NCI-H226 (cell line): ENCODE data around the gene DHX32.
A peak's percentile ranks its signal among the peaks of the same experiment; 100 is the strongest.
"Not testable (repeated sequence)": the region's sequence is repeated elsewhere in the genome, so short reads cannot be mapped to it uniquely, and the experiment has no call there.

Experiments
- DNase-seq: peaks from one replicate; pipeline ENCODE4 v3.0.0-alpha.2; 2015

The DHX32 gene

GRCh38 chr10:125895130-125896087 is 14.3 kb upstream of the DHX32 start:
- DNase-seq: peak; percentile 3

- not testable (repeated sequence) for DNase-seq
Measured at GRCh38 chr10:125894176-125894575, 13.1 kb upstream of the DHX32 start.

GRCh38 chr10:125892402-125892801 is 11.3 kb upstream of the DHX32 start:
- DNase-seq: not testable (repeated sequence)

GRCh38 chr10:125889441-125889840 is 8.3 kb upstream of the DHX32 start:
- not testable (repeated sequence) for DNase-seq

GRCh38 chr10:125886914-125887512 is 5.9 kb upstream of the DHX32 start:
- DNase-seq: no peak

- no peak for DNase-seq
Measured at GRCh38 chr10:125883211-125883610, 2.1 kb upstream of the DHX32 start.

GRCh38 chr10:125882596-125882995 is 1.5 kb upstream of the DHX32 start:
- no peak for DNase-seq

GRCh38 chr10:125880719-125881118 is 373 bp downstream of the DHX32 start:
- DNase-seq: no peak

GRCh38 chr10:125878957-125879835 is 1.9 kb downstream of the DHX32 start:
- peak; percentile 48 for DNase-seq

GRCh38 chr10:125871338-125871737 is 9.8 kb downstream of the DHX32 start:
- no peak for DNase-seq

- no peak for DNase-seq
Measured at GRCh38 chr10:125868372-125868975, 12.6 kb downstream of the DHX32 start.

- DNase-seq: no peak
Measured at GRCh38 chr10:125866421-125867029, 14.6 kb downstream of the DHX32 start.

- no peak for DNase-seq
Measured at GRCh38 chr10:125865120-125865519, 16.0 kb downstream of the DHX32 start.

- no peak for DNase-seq
Measured at GRCh38 chr10:125859128-125859817, 21.8 kb downstream of the DHX32 start.

GRCh38 chr10:125857185-125857760 is 23.8 kb downstream of the DHX32 start:
- DNase-seq: no peak

GRCh38 chr10:125852487-125852886 is 28.6 kb downstream of the DHX32 start:
- DNase-seq: no peak

GRCh38 chr10:125850766-125851731 is 30.0 kb downstream of the DHX32 start:
- no peak for DNase-seq

GRCh38 chr10:125849448-125849847 is 31.6 kb downstream of the DHX32 start:
- DNase-seq: no peak

- no peak for DNase-seq
Measured at GRCh38 chr10:125848857-125849256, 32.2 kb downstream of the DHX32 start.

- no peak for DNase-seq
Measured at GRCh38 chr10:125848371-125848770, 32.7 kb downstream of the DHX32 start.
